CD14-positive monocyte (primary cell): ENCODE results near the gene ZNF865. TPM values are rescaled to one million over a fixed set of nuclear protein-coding genes. Genes with fewer than 3 reads are reported as not detected.

ENCODE experiments used
- DNase-seq, 3 donors: peaks; one replicate each; pipeline ENCODE4 v3.0.0-alpha.2; 2011 to 2022
- H2AFZ ChIP-seq: 2 replicates; pipeline ENCODE4 v1.6.0; 2012; ENCODE audit warnings: mild to moderate bottlenecking, low read depth, low read length, inconsistent platforms; ENCODE audit not compliant: insufficient read depth, poor library complexity, severe bottlenecking
- H3K27ac ChIP-seq, 2 donors: 1 replicate in 1 of 2; 2 replicates in 1 of 2; pipeline ENCODE4 v1.5.1; 2012 to 2013; ENCODE audit warnings: low read length in 2 of 2, control low read depth in 1 of 2, inconsistent platforms in 1 of 2, low read depth in 1 of 2, mild to moderate bottlenecking in 1 of 2
- H3K27me3 ChIP-seq, 2 donors: one replicate each; pipeline versions ENCODE4 v1.6.0 to v1.6.1; 2011 to 2013; ENCODE audit warnings: low read length in 2 of 2; ENCODE audit not compliant: control insufficient read depth in 2 of 2, insufficient read depth in 2 of 2
- H3K36me3 ChIP-seq, 2 donors: replicated peaks in 1 of 2; 1 replicate in 1 of 2; 2 replicates in 1 of 2; pipeline versions ENCODE4 v1.5.1 to v1.6.1; 2012 to 2013; ENCODE audit warnings: low read length in 2 of 2, control low read depth in 1 of 2, inconsistent platforms in 1 of 2, mild to moderate bottlenecking in 1 of 2; ENCODE audit not compliant: insufficient read depth in 2 of 2, control insufficient read depth in 1 of 2
- H3K4me1 ChIP-seq, 2 donors: 1 replicate in 1 of 2; 2 replicates in 1 of 2; pipeline versions ENCODE4 v1.5.1 to v1.6.1; 2012 to 2013; ENCODE audit warnings: low read length in 2 of 2, control low read depth in 1 of 2, inconsistent platforms in 1 of 2, mild to moderate bottlenecking in 1 of 2, moderate library complexity in 1 of 2; ENCODE audit not compliant: insufficient read depth in 2 of 2, control insufficient read depth in 1 of 2
- H3K4me2 ChIP-seq: replicated peaks from 2 replicates; pipeline ENCODE3; 2012; ENCODE audit warnings: low read length, moderate library complexity, mild to moderate bottlenecking; ENCODE audit not compliant: poor library complexity, severe bottlenecking; ENCODE audit errors: extremely low read depth
- H3K4me3 ChIP-seq, 3 experiments: fragments of 200-600 bp in 1 of 3; sonication (generic) in 1 of 3; replicated peaks in 1 of 3; 1 replicate in 2 of 3; 2 replicates in 1 of 3; pipeline ENCODE4 v1.5.1; 2011 to 2013; ENCODE audit warnings: low read length in 3 of 3, mild to moderate bottlenecking in 3 of 3, control low read depth in 2 of 3, low read depth in 2 of 3, inconsistent platforms in 1 of 3, moderate library complexity in 1 of 3
- H3K79me2 ChIP-seq: 2 replicates; pipeline ENCODE4 v1.6.0; 2012; ENCODE audit warnings: mild to moderate bottlenecking, control low read depth, inconsistent platforms, low read length, moderate library complexity; ENCODE audit not compliant: insufficient read depth
- H3K9ac ChIP-seq: 2 replicates; pipeline ENCODE4 v1.6.0; 2017; ENCODE audit warnings: low read length, mild to moderate bottlenecking; ENCODE audit not compliant: insufficient read depth, poor library complexity, severe bottlenecking
- H3K9me3 ChIP-seq, 2 donors: replicated peaks in 1 of 2; 1 replicate in 1 of 2; 2 replicates in 1 of 2; pipeline versions ENCODE4 v1.5.1 to v1.6.1; 2012 to 2013; ENCODE audit warnings: low read length in 2 of 2, control low read depth in 1 of 2; ENCODE audit not compliant: control insufficient read depth in 1 of 2, insufficient read depth in 1 of 2
- H4K20me1 ChIP-seq: 2 replicates; pipeline ENCODE4 v1.6.0; 2012; ENCODE audit warnings: mild to moderate bottlenecking, low read length, control low read depth, moderate library complexity; ENCODE audit not compliant: insufficient read depth
- H3K27ac Mint-ChIP-seq, 7 donors: one replicate each; pipeline ENCODE4 v1.8.0; 2020; ENCODE audit warnings: mild to moderate bottlenecking in 7 of 7, mixed read lengths in 7 of 7, moderate library complexity in 6 of 7, inconsistent platforms in 2 of 7
- H3K27me3 Mint-ChIP-seq, 3 donors: one replicate each; pipeline ENCODE4 v1.8.0; 2021 to 2022; ENCODE audit warnings: low read depth in 3 of 3, mild to moderate bottlenecking in 3 of 3, mixed read lengths in 3 of 3, moderate library complexity in 3 of 3, inconsistent platforms in 1 of 3
- H3K36me3 Mint-ChIP-seq, 2 donors: one replicate each; pipeline ENCODE4 v1.8.0; 2020; ENCODE audit warnings: mixed read lengths in 2 of 2, inconsistent platforms in 1 of 2, mild to moderate bottlenecking in 1 of 2
- H3K4me1 Mint-ChIP-seq: one replicate; pipeline ENCODE4 v1.8.0; 2020; ENCODE audit warnings: mild to moderate bottlenecking, mixed read lengths
- H3K4me3 Mint-ChIP-seq, 2 donors: one replicate each; pipeline ENCODE4 v1.8.0; 2020; ENCODE audit warnings: mild to moderate bottlenecking in 2 of 2, mixed read lengths in 2 of 2, moderate library complexity in 1 of 2
- H3K9me3 Mint-ChIP-seq, 7 donors: one replicate each; pipeline ENCODE4 v1.8.0; 2020 to 2022; ENCODE audit warnings: mixed read lengths in 7 of 7, mild to moderate bottlenecking in 6 of 7, moderate library complexity in 6 of 7, inconsistent platforms in 2 of 7
- WGBS: methylation state at CpG from one replicate; pipeline ENCODE4 v1.1.5; 2013; ENCODE audit warnings: missing lambda C conversion rate; ENCODE audit not compliant: insufficient coverage; 5-methylcytosine and 5-hydroxymethylcytosine counted together
- intact Hi-C, 2 donors: fragments of 100-400 bp; cut with micrococcal nuclease; formaldehyde crosslinking; loops; one replicate each; pipeline versions ENCODE4 v1.15.0 to v1.15.1; 2023
- polyA plus RNA-seq, 3 donors: library from polyadenylated mRNA; depleted of rRNA in 1 of 3; unstranded in 2 of 3; stranded (reverse) in 1 of 3; fragments of 300-500 nt in 2 of 3; fragments of >200 nt in 1 of 3; fragmentation: Illumina TruSeq in 2 of 3; gene quantifications; 1 replicate in 2 of 3; 2 replicates in 1 of 3; pipeline ENCODE4 v1.2.3, GENCODE V29; 2012 to 2021
- TF ChIP-seq, protein P1 (sequence below): fragments of 200-600 bp; IDR thresholded peaks from one replicate; pipeline ENCODE4 v1.8.0; 2022; ENCODE audit warnings: antibody characterized with exemption, mild to moderate bottlenecking

Gene ZNF865
- polyA plus RNA-seq, 3 donors: 0.03 to 6.0 (median 0.07) TPM

DNA sequence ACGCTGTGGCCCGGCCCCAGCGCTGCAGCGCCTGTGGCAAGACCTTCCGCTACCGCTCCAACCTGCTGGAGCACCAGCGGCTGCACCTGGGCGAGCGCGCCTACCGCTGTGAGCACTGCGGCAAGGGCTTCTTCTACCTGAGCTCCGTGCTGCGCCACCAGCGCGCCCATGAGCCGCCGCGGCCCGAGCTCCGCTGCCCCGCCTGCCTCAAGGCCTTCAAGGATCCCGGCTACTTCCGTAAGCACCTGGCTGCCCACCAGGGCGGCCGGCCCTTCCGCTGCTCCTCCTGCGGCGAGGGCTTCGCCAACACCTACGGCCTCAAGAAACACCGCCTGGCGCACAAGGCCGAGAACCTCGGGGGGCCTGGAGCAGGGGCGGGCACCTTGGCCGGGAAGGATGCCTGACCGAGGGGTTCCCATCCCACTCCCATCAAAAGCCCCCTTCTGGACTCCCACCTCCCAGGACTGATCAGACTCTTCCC, 11.0 kb downstream of the ZNF865 start:
- intact Hi-C loops: no loop called here
- Mint-ChIP-seq H3K4me3 (no peak overlapping the region), H3K27ac (no peak overlapping the region), H3K27me3 (peaks cover 0 to 4% (median 0%) of the 10 kb centered on the region in 3 donors), H3K36me3 (peaks cover 28 to 50% of the 10 kb centered on the region in 2 donors), H3K9me3 (peaks cover 0 to 2% (median 2%) of the 10 kb centered on the region in 7 donors), H3K4me1 (peaks cover 59% of the 10 kb centered on the region)
- H3K9ac ChIP-seq: no peak overlapping the region
- H3K79me2 ChIP-seq: peaks cover 37% of the 10 kb centered on the region
- no peak overlapping the region for H2AFZ ChIP-seq
- TF ChIP-seq, protein P1, sequence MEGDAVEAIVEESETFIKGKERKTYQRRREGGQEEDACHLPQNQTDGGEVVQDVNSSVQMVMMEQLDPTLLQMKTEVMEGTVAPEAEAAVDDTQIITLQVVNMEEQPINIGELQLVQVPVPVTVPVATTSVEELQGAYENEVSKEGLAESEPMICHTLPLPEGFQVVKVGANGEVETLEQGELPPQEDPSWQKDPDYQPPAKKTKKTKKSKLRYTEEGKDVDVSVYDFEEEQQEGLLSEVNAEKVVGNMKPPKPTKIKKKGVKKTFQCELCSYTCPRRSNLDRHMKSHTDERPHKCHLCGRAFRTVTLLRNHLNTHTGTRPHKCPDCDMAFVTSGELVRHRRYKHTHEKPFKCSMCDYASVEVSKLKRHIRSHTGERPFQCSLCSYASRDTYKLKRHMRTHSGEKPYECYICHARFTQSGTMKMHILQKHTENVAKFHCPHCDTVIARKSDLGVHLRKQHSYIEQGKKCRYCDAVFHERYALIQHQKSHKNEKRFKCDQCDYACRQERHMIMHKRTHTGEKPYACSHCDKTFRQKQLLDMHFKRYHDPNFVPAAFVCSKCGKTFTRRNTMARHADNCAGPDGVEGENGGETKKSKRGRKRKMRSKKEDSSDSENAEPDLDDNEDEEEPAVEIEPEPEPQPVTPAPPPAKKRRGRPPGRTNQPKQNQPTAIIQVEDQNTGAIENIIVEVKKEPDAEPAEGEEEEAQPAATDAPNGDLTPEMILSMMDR: no peak
- peaks cover 16 to 25% of the 10 kb centered on the region in 2 donors for H3K36me3 ChIP-seq
- no peaks in the 10 kb centered on the region for H3K27me3 ChIP-seq
- peaks cover 55 to 57% of the 10 kb centered on the region in 2 donors for H3K4me1 ChIP-seq
- H3K4me2 ChIP-seq: no peak overlapping the region
- 97% methylated on average over 35 of the region's 38 CpGs for WGBS
- no peak for DNase-seq
- no peak overlapping the region for H3K27ac ChIP-seq
- peaks cover 20% of the 10 kb centered on the region for H4K20me1 ChIP-seq
- no peaks in the 10 kb centered on the region for H3K9me3 ChIP-seq
- no peak overlapping the region for H3K4me3 ChIP-seq

DNA sequence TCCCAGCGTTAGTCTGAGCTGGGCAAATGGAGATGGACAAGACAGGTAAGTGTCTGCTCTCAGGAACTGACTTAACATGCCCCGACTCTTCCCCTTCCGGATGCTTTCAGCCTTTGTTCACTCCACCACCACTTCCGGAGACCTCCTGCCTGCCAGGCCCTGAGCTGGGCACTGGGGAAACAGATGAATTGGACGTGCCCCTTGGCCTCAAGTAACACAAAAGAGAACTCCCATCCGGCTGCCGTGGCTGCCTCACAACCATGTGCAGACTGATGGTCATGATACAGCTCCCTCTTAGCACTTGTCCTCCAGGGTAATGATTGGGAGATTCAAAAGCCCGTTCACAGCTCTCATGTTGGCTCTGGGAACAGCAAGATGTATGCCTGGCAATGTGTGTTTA, 12.0 kb downstream of the ZNF865 start:
- WGBS: 92% methylated on average over 4 of the region's 8 CpGs

More for the DNA sequence above, 12.0 kb downstream of the ZNF865 start:
- TF ChIP-seq, protein P1: no peak
- H3K27ac ChIP-seq: peak overlapping the region in 1 of 2 donors; percentile 31
- Mint-ChIP-seq H3K27me3 (peaks cover 0 to 4% (median 0%) of the 10 kb centered on the region in 3 donors), H3K4me3 (no peak overlapping the region), H3K27ac (peak overlapping the region in 6 of 7 donors; percentile 17 to 81 (median 56)), H3K4me1 (peaks cover 52% of the 10 kb centered on the region), H3K9me3 (peaks cover 0 to 2% (median 2%) of the 10 kb centered on the region in 7 donors), H3K36me3 (peaks cover 28 to 54% of the 10 kb centered on the region in 2 donors)
- H2AFZ ChIP-seq: no peak overlapping the region
- H3K79me2 ChIP-seq: peaks cover 30% of the 10 kb centered on the region
- no peak for DNase-seq
- H3K27me3 ChIP-seq: no peaks in the 10 kb centered on the region
- H3K4me1 ChIP-seq: peaks cover 50 to 57% of the 10 kb centered on the region in 2 donors
- H3K36me3 ChIP-seq: peaks cover 16 to 25% of the 10 kb centered on the region in 2 donors
- H3K4me2 ChIP-seq: no peak overlapping the region
- peaks cover 10% of the 10 kb centered on the region for H4K20me1 ChIP-seq
- no peaks in the 10 kb centered on the region for H3K9me3 ChIP-seq
- H3K9ac ChIP-seq: no peak overlapping the region
- no peak overlapping the region for H3K4me3 ChIP-seq
- intact Hi-C loops: no loop called here
